Vagina (tissue), 2 donors: ENCODE measurements around the gene ADAMTS12.

Experiments used
- POLR2A ChIP-seq, 2 donors: fragments of 450-650 bp; IDR thresholded peaks; one replicate each; pipeline ENCODE4 v1.6.1; 2017; ENCODE audit warnings: antibody characterized with exemption in 2 of 2, mild to moderate bottlenecking in 2 of 2, moderate library complexity in 2 of 2
- POLR2AphosphoS5 ChIP-seq, 2 donors: sonication (generic); formaldehyde crosslinking; IDR thresholded peaks; one replicate each; pipeline ENCODE4 v1.9.0; 2017; ENCODE audit warnings: antibody characterized with exemption in 2 of 2, mild to moderate bottlenecking in 2 of 2, low read depth in 1 of 2; ENCODE audit not compliant: insufficient read depth in 1 of 2
- TF ChIP-seq, protein P1 (sequence below), 3 experiments: fragments of 450-650 bp in 2 of 3; fragments of 200-600 bp in 1 of 3; sonication (generic) in 1 of 3; IDR thresholded peaks; one replicate each; pipeline ENCODE4 v1.5.1; 2017 to 2019; ENCODE audit warnings: antibody characterized with exemption in 3 of 3, mild to moderate bottlenecking in 2 of 3, moderate library complexity in 2 of 3

DNA sequence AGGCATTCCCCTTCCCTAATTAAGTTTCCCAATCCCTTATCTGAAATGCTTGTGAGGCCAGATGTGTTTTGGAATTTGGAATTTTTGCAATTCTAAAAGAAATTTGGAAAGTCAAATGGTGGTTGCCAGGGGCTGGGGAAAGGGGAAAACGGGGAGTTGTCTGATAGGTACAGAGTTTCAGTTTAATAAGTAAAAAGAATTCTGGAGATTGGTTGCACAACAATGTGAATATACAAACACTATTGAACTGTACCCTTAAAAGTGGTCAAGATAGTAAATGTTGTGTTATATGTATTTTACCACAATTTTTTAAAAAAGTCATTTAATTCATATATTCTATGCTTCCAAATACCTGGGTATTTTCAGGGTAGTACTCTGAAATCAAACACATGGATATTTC, 154.5 kb downstream of the ADAMTS12 start:
- TF ChIP-seq, protein P1, sequence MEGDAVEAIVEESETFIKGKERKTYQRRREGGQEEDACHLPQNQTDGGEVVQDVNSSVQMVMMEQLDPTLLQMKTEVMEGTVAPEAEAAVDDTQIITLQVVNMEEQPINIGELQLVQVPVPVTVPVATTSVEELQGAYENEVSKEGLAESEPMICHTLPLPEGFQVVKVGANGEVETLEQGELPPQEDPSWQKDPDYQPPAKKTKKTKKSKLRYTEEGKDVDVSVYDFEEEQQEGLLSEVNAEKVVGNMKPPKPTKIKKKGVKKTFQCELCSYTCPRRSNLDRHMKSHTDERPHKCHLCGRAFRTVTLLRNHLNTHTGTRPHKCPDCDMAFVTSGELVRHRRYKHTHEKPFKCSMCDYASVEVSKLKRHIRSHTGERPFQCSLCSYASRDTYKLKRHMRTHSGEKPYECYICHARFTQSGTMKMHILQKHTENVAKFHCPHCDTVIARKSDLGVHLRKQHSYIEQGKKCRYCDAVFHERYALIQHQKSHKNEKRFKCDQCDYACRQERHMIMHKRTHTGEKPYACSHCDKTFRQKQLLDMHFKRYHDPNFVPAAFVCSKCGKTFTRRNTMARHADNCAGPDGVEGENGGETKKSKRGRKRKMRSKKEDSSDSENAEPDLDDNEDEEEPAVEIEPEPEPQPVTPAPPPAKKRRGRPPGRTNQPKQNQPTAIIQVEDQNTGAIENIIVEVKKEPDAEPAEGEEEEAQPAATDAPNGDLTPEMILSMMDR (IDR thresholded peaks at IDR 0.05) = no peak
- TF ChIP-seq POLR2AphosphoS5 (IDR thresholded peaks at IDR 0.05; ENCODE audit: insufficient read depth in 1 of 2, low read depth in 1 of 2) = no peak
- TF ChIP-seq POLR2A (IDR thresholded peaks at IDR 0.05) = no peak
